Sciatic nerve (tissue), 2 donors: ENCODE measurements around the gene GAS2. TPM values are rescaled to one million over a fixed set of nuclear protein-coding genes. Genes with fewer than 3 reads are reported as not detected.

Experiments used
- ATAC-seq: fragments of 200-7000 bp; cut with Tn5 transposase; one replicate; pipeline ENCODE4 v1.9.1; 2020; ENCODE audit warnings: mild to moderate bottlenecking, moderate library complexity
- DNase-seq: peaks from one replicate; pipeline ENCODE4 v3.0.0-alpha.2; 2020; ENCODE audit warnings: low spot score
- intact Hi-C: fragments of 100-400 bp; cut with DNase I; formaldehyde crosslinking; loops from one replicate; pipeline ENCODE4 v1.14.2; 2022
- total RNA-seq: library from RNA; stranded (reverse); fragmentation: NEBNext Ultra II Directional; extraction: Animal tissue kit (Norgen Biotek cat#: 25700); gene quantifications from one replicate; pipeline ENCODE4 v1.2.1, GENCODE V29; 2021
- donor health status: DM: no; HTN: no; CAD: no.
- donor health status: DM: no; HTN: no; CAD: no.

The GAS2 gene
- total RNA-seq, 1 donor from 2014 or later: 22.1 TPM

GRCh38 chr11:22711880-22712279 lies 45.5 kb downstream of the GAS2 start:
- ATAC-seq: no peak
- DNase-seq: no peak
- intact Hi-C loops: no loop called here

GRCh38 chr11:22713336-22713735 lies 46.9 kb downstream of the GAS2 start:
- intact Hi-C loops: no loop called here
- DNase-seq (no peak), ATAC-seq (no peak)

GRCh38 chr11:22715971-22716370 lies 49.6 kb downstream of the GAS2 start:
- ATAC-seq (no peak), DNase-seq (no peak)
- intact Hi-C loops: no loop called here

GRCh38 chr11:22720457-22720856 lies 54.0 kb downstream of the GAS2 start:
- intact Hi-C loops: no loop called here
- ATAC-seq (no peak), DNase-seq (no peak)

- DNase-seq: no peak
- intact Hi-C loops: no loop called here
- no peak for ATAC-seq
Measured at GRCh38 chr11:22723274-22723673, 56.9 kb downstream of the GAS2 start.

- DNase-seq (no peak), ATAC-seq (no peak)
- intact Hi-C loops: no loop called here
Measured at GRCh38 chr11:22725079-22725478, 58.7 kb downstream of the GAS2 start.

- intact Hi-C loops: no loop called here
- no peak for ATAC-seq
Measured at GRCh38 chr11:22728600-22729389, 62.4 kb downstream of the GAS2 start.

GRCh38 chr11:22730319-22730718 lies 63.9 kb downstream of the GAS2 start:
- intact Hi-C loops: no loop called here
- DNase-seq (no peak), ATAC-seq (no peak)

More at GRCh38 chr11:22728600-22729389, 62.4 kb downstream of the GAS2 start:
- DNase-seq: no peak

- DNase-seq: no peak
- no peak for ATAC-seq
- intact Hi-C loops: no loop called here
Measured at GRCh38 chr11:22732588-22732987, 66.2 kb downstream of the GAS2 start.

GRCh38 chr11:22733475-22734248 lies 67.3 kb downstream of the GAS2 start:
- intact Hi-C loops: no loop called here
- no peak for ATAC-seq
- DNase-seq: no peak

GRCh38 chr11:22734628-22735345 lies 68.4 kb downstream of the GAS2 start:
- DNase-seq (no peak), ATAC-seq (no peak)
- intact Hi-C loops: no loop called here

GRCh38 chr11:22742157-22742613 lies 75.8 kb downstream of the GAS2 start:
- no peak for ATAC-seq
- no peak for DNase-seq
- intact Hi-C loops: no loop called here

GRCh38 chr11:22749536-22749935 lies 83.1 kb downstream of the GAS2 start:
- ATAC-seq: no peak
- no peak for DNase-seq

GRCh38 chr11:22752908-22753310 lies 86.5 kb downstream of the GAS2 start:
- DNase-seq (no peak), ATAC-seq (no peak)
- intact Hi-C loops: no loop called here

More at GRCh38 chr11:22749536-22749935, 83.1 kb downstream of the GAS2 start:
- intact Hi-C loops: no loop called here

- no peak for ATAC-seq
- intact Hi-C loops: no loop called here
Measured at GRCh38 chr11:22753416-22753815, 87.0 kb downstream of the GAS2 start.

GRCh38 chr11:22761066-22761465 lies 94.7 kb downstream of the GAS2 start:
- intact Hi-C loops: no loop called here
- ATAC-seq: no peak

More at GRCh38 chr11:22753416-22753815, 87.0 kb downstream of the GAS2 start:
- DNase-seq: no peak

GRCh38 chr11:22763166-22763565 lies 96.8 kb downstream of the GAS2 start:
- ATAC-seq (no peak), DNase-seq (no peak)
- intact Hi-C loops: no loop called here

More at GRCh38 chr11:22761066-22761465, 94.7 kb downstream of the GAS2 start:
- no peak for DNase-seq

- DNase-seq (no peak), ATAC-seq (no peak)
- intact Hi-C loops: no loop called here
Measured at GRCh38 chr11:22764735-22765134, 98.3 kb downstream of the GAS2 start.

GRCh38 chr11:22768281-22768680 lies 101.9 kb downstream of the GAS2 start:
- DNase-seq: no peak
- ATAC-seq: no peak
- intact Hi-C loops: no loop called here

GRCh38 chr11:22769081-22769480 lies 102.7 kb downstream of the GAS2 start:
- intact Hi-C loops: no loop called here
- no peak for ATAC-seq
- DNase-seq: no peak
